GM12878 (cell line): ENCODE measurements around the gene RANBP3. TPM values are rescaled to one million over a fixed set of nuclear protein-coding genes. Genes with fewer than 3 reads are reported as not detected.

Source experiments
- ATAC-seq: fragments of 200-7000 bp; cut with Tn5 transposase; 3 replicates; pipeline ENCODE4 v1.9.1; 2020; ENCODE audit warnings: mild to moderate bottlenecking, moderate library complexity
- BruUV-seq: library from RNA; stranded (reverse); fragments of 400-500 nt; replicated peaks from 2 replicates; lab custom pipeline; 2021; lab: Mats Ljungman, UMichigan
- CTCF ChIA-PET: fragments of 300-600 bp; sonication (Branson Sonifier 250); formaldehyde crosslinking; extraction: SDS; loops from one replicate; lab custom pipeline; 2021; ENCODE audit warnings: inconsistent platforms; lab: Yijun Ruan, JAX
- POLR2A ChIA-PET: fragments of 350-600 bp; formaldehyde crosslinking; extraction: SDS; loops from one replicate; lab custom pipeline; 2021; ENCODE audit warnings: inconsistent platforms; lab: Charles Lee
- RAD21 ChIA-PET: fragments of 300-600 bp; sonication (Branson Sonifier 250); formaldehyde crosslinking; loops from one replicate; lab custom pipeline; 2023; ENCODE audit warnings: antibody characterized with exemption; ENCODE audit not compliant: unreplicated experiment; lab: Charles Lee
- SMC1A ChIA-PET: fragments of 300-600 bp; sonication (Branson Sonifier 250); formaldehyde crosslinking; loops from one replicate; lab custom pipeline; 2023; ENCODE audit not compliant: unreplicated experiment, uncharacterized antibody; lab: Charles Lee
- DNase-seq: peaks from one replicate; pipeline ENCODE4 v3.0.0-alpha.2; 2011; ENCODE audit warnings: low read depth, low spot score
- FAIRE-seq: peaks from 3 replicates; lab custom pipeline; 2011; peaks lifted over from hg19 to GRCh38; lab: Jason Lieb, UNC
- H2AFZ ChIP-seq: 2 replicates; pipeline ENCODE4 v1.6.0; 2011; ENCODE audit warnings: low read depth, low read length, control low read depth; ENCODE audit not compliant: control insufficient read depth
- H3K27ac ChIP-seq: 2 replicates; pipeline ENCODE4 v1.5.1; 2011; ENCODE audit warnings: control low read depth; ENCODE audit not compliant: control insufficient read depth, insufficient read depth
- H3K27me3 ChIP-seq, 2 experiments: replicated peaks in 1 of 2; 2 replicates each; pipeline versions ENCODE4 v1.6.0 to v1.6.1; 2011; ENCODE audit warnings: low read length in 1 of 2; ENCODE audit not compliant: control insufficient read depth in 2 of 2, insufficient read depth in 2 of 2
- H3K36me3 ChIP-seq, 2 experiments: 2 replicates each; pipeline ENCODE4 v1.5.1; 2011; ENCODE audit warnings: low read length in 1 of 2; ENCODE audit not compliant: control insufficient read depth in 2 of 2, insufficient read depth in 2 of 2
- H3K4me1 ChIP-seq: 2 replicates; pipeline ENCODE4 v1.6.1; 2011; ENCODE audit warnings: mild to moderate bottlenecking, low read length, moderate library complexity, mixed read lengths; ENCODE audit not compliant: control insufficient read depth, insufficient read depth
- H3K4me2 ChIP-seq: 2 replicates; pipeline ENCODE4 v1.6.0; 2011; ENCODE audit warnings: control low read depth; ENCODE audit not compliant: control insufficient read depth, insufficient read depth
- H3K4me3 ChIP-seq: fragments of 200-600 bp; sonication (generic); 2 replicates; pipeline ENCODE4 v1.5.1; 2016
- H3K79me2 ChIP-seq: 2 replicates; pipeline ENCODE4 v1.6.0; 2011; ENCODE audit warnings: low read length; ENCODE audit not compliant: control insufficient read depth, insufficient read depth
- H3K9ac ChIP-seq: 2 replicates; pipeline ENCODE4 v1.8.0; 2011; ENCODE audit warnings: low read length, control low read depth, mixed read lengths; ENCODE audit not compliant: control insufficient read depth, insufficient read depth
- H3K9me3 ChIP-seq: replicated peaks from 3 replicates; pipeline ENCODE4 v1.5.1; 2011; ENCODE audit warnings: mild to moderate bottlenecking, low read length; ENCODE audit not compliant: control insufficient read depth, insufficient read depth
- H4K20me1 ChIP-seq: 2 replicates; pipeline ENCODE4 v1.6.0; 2011; ENCODE audit not compliant: control insufficient read depth, insufficient read depth
- KLF5 ChIP-seq: fragments of 450-650 bp; IDR thresholded peaks from 2 replicates; pipeline ENCODE4 v1.6.1; 2014; ENCODE audit warnings: mild to moderate bottlenecking; ENCODE audit not compliant: partially characterized antibody
- RELA ChIP-seq: fragments of 450-650 bp; IDR thresholded peaks from 2 replicates; pipeline ENCODE4 v1.8.0; 2014; ENCODE audit warnings: borderline replicate concordance; ENCODE audit not compliant: partially characterized antibody
- SREBF1 ChIP-seq: IDR thresholded peaks from 2 replicates; pipeline ENCODE4 v1.6.1; 2012; ENCODE audit warnings: mild to moderate bottlenecking, low read length
- ZNF384 ChIP-seq: IDR thresholded peaks from 2 replicates; pipeline ENCODE4 v1.6.1; 2012; ENCODE audit warnings: low read depth, mild to moderate bottlenecking, low read length, improper control_type of control experiment, borderline replicate concordance
- WGBS: methylation state at CpG from one replicate; pipeline ENCODE4 v1.1.6; 2016; ENCODE audit warnings: low lambda C conversion rate; ENCODE audit not compliant: insufficient replicate concordance, insufficient coverage; ENCODE audit errors: missing lambda C conversion rate; 5-methylcytosine and 5-hydroxymethylcytosine counted together
- in situ Hi-C: fragments of 300-500 bp; cut with MboI; formaldehyde crosslinking; loops from 9 replicates; pipeline ENCODE4 v1.14.3; 2018; ENCODE audit warnings: mixed read lengths
- intact Hi-C: fragments of 100-400 bp; cut with micrococcal nuclease; formaldehyde crosslinking; loops from one replicate; pipeline ENCODE4 v1.14.2; 2022; ENCODE audit not compliant: unreplicated experiment
- polyA plus RNA-seq, 11 experiments: library from polyadenylated mRNA; depleted of rRNA in 4 of 11; unstranded in 6 of 11; stranded (reverse) in 5 of 11; fragments of >200 nt; fragmentation: Nextera tagmentation in 4 of 11; fragmentation: Illumina TruSeq in 1 of 11; extraction: Ambion mirVana in 4 of 11; extraction: Trizol in 1 of 11; gene quantifications; 1 replicate in 1 of 11; 2 replicates in 10 of 11; pipeline versions ENCODE4 v1.2.1 to v1.2.3, GENCODE V29; 2011 to 2016; ENCODE audit warnings: inconsistent platforms in 2 of 11, missing spikeins in 2 of 11, low read depth in 1 of 11
- total RNA-seq, 4 experiments: library from RNA; depleted of rRNA in 3 of 4; stranded (reverse); fragments of >200 nt in 3 of 4; fragmentation: Illumina TruSeq in 1 of 4; extraction: Trizol in 1 of 4; gene quantifications; 2 replicates each; pipeline versions ENCODE4 v1.2.1 to v1.2.3, GENCODE V29; 2013 to 2021

The RANBP3 gene
- total and polyA plus RNA-seq, 10 of the 15 experiments (the other 5 are each of a cell fraction or from before 2014, with no cell fraction given), result 1.1 to 81.6 (median 60.0) TPM

- BruUV-seq, result no TSS peak
- ChIA-PET CTCF (interaction anchor here (0.7 to 5.2 kb wide), 28 partner anchors 10 to 333 kb away, joined by 3 to 63 read pairs (median 6); partner anchors contain the start of genes NDUFA11, NRTN, RANBP3 and RPL36), SMC1A (interaction anchor here (1.4 to 2.6 kb wide), 8 partner anchors 11 to 219 kb away, joined by 3 to 26 read pairs (median 8); partner anchors contain the start of genes NDUFA11 and VMAC), RAD21 (interaction anchor here (0.8 to 2.4 kb wide), 10 partner anchors 9 to 219 kb away, joined by 3 to 21 read pairs (median 8); partner anchors contain the start of gene RANBP3), POLR2A (interaction anchor here (1.0 kb wide), 1 partner anchor 35 kb away, joined by 3 read pairs; no protein-coding TSS in a partner anchor)
- ATAC-seq, result peak; percentile 37
- Histone ChIP-seq H2AFZ (no peak overlapping the region), H3K4me1 (no peaks in the 10 kb centered on the region), H3K36me3 (no peaks in the 10 kb centered on the region), H3K9ac (no peak overlapping the region), H3K27ac (no peak overlapping the region), H3K9me3 (no peaks in the 10 kb centered on the region), H3K79me2 (no peaks in the 10 kb centered on the region), H4K20me1 (no peaks in the 10 kb centered on the region), H3K27me3 (no peaks in the 10 kb centered on the region), H3K4me3 (no peak overlapping the region), H3K4me2 (no peak overlapping the region)
- whole genome bisulfite sequencing, result 45% methylated on average over 16 of the region's 16 CpGs
- in situ Hi-C loops (loop anchor here (5.0 kb wide), 1 partner anchor 215 kb away; the partner anchor contains the start of gene NRTN), intact Hi-C loops (loop anchor here (2.0 to 10.0 kb wide), 2 partner anchors 36 to 218 kb away; partner anchors contain the start of gene NRTN)
- FAIRE-seq, result no peak
- TF ChIP-seq SREBF1 (no peak), ZNF384 (no peak), KLF5 (no peak), RELA (peak; percentile 1)
- no peak for DNase-seq
These were observed 44.7 kb upstream of the RANBP3 start for GRCh38 chr19:6022570-6023064.
